ENCODE measurements around the gene SMCO4.
"Not testable (repeated sequence)": the region's sequence is repeated elsewhere in the genome, so short reads cannot be mapped to it uniquely, and the experiment has no call there.

The SMCO4 gene

GRCh38 chr11:93543292-93543977, at the start of gene SMCO4:
Gene SMCO4 (minus strand): TSS chr11:93543391. CDS start chr11:93479189, 64,202 bp downstream.
- DNase-seq: peak; percentile 59

- no peak for DNase-seq
These were observed 48.2 kb upstream of the SMCO4 start for GRCh38 chr11:93591247-93591898.

DNA sequence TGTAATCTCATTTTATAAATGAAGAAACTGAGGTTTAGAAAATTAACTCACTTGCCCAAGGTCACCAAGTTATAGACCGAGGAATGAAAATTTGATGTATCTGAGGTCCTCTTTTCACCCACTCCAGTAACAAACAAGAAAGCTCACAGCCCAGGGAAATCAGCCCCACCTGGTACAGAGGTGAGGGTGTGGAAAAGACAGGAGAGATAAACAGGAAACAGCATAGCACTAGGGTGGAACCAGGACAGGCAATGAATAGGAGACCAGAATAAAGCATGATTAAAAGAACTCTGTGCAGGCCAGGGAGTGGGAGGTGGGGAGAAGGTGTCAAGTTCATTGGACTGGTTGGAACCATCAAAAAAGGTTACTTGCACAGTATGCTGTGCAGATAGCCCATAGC, 46.2 kb upstream of the SMCO4 start:
- DNase-seq: no peak

GRCh38 chr11:93587858-93588581, 44.8 kb upstream of the SMCO4 start:
- no peak for DNase-seq

DNA sequence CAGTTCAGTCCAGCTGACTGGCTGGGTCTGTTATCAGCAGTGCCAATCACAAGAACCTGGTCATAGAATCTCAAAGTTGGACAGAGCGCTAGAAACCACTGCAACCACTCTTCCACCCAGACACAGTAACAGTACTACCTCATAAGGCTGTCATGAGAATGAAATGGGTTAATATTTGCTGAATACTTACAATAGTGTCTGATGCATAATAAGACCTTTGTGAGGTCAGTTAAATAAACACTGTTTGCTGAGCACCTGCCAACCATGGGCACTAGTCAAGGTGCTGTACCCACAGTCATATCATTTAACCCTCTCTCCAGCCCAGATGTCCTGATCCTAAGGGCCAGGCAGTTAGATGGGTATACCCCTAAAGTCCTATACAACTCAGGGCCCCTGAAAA, 44.2 kb upstream of the SMCO4 start:
- DNase-seq: not testable (repeated sequence)

DNA sequence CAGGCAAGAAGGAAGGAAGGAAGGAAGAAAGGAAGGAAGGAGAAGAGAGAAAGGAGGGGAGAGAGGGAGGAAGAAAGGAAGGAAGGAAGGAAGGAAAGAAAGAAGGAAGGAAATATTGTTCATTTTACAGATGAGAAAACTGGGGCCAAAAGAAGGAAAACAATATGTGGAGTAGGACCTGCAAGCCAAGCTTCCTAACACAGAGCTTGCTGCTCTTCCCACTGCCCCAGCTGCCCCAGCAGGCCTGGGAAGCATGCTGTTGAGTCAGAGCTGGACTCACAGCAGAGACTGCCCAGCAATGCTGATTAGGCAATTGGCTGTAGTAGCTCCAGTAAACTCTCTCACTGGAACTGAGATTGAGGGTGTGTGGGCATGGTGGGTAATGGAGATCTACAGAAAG, 42.6 kb upstream of the SMCO4 start:
- no peak for DNase-seq

- no peak for DNase-seq
These were observed 40.3 kb upstream of the SMCO4 start for GRCh38 chr11:93583490-93583889.

DNA sequence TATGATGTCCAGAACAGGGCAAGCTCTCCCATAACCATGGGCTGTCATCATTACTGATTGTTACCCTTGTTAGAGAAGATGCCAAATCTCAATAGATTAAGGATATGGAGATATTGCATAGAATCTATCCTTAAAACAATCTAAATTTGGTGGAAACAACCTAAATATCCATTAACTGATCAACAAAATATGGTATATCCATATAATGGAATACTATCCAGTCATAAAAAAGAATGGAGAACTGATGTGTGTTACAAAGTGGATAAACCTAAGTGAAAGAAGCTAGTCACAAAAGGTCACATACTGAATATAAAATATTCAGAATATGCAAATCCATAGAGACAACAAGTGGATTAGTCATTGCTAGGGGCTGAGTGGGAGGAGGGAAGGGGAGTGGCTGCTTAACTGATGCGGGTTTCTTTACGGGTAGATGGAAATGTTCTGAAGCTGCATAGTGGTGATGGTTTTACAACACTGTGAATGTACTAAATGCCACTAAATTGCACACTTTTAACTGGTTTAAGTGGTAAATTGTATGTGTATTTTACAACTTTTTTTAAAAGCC, 36.1 kb upstream of the SMCO4 start:
- DNase-seq: no peak

DNA sequence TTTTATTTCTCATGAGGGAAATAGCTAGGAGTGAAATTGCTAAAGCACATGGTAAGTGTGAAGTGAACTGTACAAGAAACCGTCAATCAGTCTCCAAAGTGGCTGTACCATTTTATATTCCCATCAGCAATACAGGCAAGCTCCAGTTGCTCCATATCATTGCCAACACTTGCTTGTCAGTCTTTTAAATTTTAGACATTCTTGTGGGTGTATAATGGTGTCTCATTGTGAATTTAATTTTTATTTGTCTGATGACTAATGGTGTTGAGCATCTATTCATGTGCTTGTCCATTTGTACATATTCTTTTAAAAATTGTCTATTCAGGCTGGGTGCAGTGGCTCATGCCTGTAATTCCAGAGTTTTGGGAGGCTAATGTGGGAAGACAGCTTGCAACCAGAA, 34.1 kb upstream of the SMCO4 start:
- DNase-seq: no peak

DNA sequence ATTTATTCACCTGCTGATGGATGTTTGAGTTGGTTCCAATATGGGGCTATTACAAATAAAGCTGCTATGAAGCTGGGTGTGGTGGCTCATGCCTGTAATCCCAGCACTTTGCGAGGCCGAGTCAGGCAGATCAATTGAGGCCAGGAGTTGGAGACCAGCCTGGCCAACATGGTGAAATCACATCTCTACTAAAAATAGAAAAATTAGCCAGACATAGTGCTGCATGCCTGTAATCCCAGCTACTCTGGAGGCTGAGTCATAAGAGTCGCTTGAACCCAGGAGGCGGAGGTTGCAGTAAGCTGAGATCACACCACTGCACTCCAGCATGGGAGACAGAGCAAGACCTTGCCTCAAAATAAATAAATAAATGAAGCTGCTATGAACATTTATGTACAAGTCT, 33.7 kb upstream of the SMCO4 start:
- DNase-seq: not testable (repeated sequence)

DNA sequence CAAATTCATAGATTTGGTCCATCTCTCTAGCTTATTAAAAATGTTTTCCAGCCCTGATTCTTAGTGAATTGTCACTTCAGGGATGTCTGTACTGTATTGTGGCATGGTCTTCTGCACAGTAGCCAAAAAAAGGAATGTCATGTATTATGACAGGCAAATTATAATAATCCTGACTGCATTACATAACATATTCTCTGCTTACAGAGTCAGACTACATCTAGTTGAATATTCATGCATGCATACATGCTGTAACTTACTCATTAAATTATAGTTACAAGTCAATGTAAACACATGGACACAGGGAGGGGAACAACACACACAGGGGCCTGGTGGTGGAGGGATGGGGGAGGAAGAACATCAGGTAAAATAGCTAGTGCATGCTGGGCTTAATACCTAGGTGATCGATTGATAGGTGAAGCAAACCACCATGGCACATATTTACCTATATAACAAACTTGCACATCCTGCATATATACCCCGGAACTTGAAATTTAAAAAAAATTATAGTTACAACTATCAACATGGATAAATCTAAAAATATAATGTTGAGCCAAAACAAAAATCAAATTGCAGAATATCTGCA, 31.5 kb upstream of the SMCO4 start:
- DNase-seq: no peak

DNA sequence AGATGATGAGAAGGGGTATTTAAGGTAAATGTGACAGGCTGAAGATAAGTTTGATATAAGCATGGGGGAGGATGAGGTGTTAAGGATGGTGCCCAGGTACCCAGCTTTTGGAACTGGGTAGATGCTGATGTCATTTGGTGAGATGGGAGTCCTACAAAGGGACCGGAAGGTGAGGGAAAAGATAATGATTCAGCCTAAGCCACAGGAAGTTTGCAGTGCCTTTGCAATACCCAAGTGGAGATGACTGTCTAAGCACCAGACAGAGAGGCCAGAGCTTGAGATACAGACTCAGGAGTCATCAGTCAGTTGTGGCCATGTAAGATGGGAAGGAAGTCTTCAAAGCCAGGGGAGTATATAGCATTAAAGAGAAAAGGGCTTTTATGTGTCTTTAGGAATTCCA, 30.0 kb upstream of the SMCO4 start:
- no peak for DNase-seq

GRCh38 chr11:93572621-93573020, 29.4 kb upstream of the SMCO4 start:
- no peak for DNase-seq

DNA sequence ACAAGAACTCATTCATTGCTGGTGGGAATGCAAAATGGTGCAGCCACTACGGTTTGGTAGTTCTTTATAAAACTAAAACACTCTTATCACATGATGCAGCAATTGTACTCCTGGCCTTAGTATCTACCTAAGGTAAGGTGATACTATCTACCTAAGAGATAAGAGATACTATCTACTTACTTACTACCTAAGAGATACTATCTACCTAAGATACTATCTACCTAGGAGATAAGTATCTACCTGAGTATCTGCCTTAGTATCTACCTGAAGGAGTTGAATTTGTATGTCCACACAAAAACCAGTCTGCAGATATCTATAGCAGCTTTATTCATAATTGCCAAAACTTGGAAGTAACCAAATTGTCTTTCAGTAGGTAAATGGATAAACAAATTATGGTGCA, 29.0 kb upstream of the SMCO4 start:
- no peak for DNase-seq

DNA sequence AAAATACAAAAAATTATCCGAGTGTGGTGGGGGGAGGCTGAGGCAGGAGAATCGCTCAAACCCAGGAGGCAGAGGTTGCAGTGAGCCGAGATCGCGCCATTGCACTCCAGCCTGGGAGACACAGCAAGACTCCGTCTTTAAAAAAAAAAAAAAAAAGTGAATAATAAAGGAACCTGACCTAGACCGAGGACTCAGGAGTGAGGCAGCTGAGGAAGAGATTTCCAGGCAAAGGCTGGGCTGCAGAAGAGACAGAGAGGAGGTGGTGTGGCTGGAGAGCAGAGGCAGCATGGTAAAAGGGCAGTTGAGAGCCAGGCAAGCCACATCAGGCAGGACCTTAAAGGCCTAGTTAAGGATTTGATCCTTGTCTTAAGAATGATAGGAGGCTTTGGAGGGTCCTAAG, 28.4 kb upstream of the SMCO4 start:
- no peak for DNase-seq

DNA sequence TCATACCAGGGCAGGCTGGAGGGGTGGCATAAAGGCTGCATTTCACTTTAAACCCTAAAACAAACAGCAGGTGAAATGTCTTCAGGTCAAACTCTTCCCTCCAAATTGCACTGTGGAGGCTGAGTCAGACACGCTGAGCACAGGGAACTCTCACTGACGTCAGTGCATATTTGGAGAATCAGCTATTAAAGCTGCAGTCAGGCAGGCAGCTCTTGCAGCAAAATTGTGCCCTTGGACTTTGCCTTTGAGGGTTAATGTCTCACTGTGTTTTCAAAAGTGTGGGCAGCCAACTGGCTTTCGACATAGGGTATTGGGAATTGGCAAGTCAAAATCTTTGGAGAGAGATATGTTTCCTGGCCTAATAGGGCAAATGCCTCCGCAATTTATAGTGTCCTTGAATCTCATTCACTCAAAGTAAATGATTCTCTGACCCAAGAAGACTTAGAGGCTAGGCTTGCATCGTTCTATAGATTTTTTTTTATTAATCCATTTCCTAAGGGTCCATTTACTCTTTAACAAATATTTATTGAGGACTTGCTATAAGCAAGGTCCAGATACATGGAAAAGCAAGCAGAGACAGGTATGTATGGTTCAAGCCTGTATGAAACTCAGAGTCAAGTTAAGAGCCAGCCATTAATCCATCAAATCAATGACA, 27.7 kb upstream of the SMCO4 start:
- DNase-seq: no peak

DNA sequence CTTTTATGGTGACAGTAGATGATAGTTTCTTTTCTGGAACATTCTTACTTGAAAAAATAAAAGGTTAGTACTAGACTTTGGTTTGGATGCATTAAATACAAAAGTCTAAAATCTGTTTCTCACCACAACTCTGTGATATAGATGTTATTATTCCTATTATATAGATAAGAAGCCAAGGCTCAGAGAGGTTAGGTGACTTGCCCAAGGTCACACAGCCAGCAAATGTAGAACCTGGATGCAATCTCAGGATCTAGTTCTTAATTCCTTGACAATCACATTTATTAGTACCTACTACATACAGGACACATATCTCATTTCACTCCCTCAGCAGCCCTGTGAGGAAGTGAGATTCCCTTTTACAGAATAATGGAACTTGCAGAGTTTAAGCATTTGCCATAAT, 26.3 kb upstream of the SMCO4 start:
- DNase-seq: no peak

- no peak for DNase-seq
These were observed 25.5 kb upstream of the SMCO4 start for GRCh38 chr11:93568726-93569125.

DNA sequence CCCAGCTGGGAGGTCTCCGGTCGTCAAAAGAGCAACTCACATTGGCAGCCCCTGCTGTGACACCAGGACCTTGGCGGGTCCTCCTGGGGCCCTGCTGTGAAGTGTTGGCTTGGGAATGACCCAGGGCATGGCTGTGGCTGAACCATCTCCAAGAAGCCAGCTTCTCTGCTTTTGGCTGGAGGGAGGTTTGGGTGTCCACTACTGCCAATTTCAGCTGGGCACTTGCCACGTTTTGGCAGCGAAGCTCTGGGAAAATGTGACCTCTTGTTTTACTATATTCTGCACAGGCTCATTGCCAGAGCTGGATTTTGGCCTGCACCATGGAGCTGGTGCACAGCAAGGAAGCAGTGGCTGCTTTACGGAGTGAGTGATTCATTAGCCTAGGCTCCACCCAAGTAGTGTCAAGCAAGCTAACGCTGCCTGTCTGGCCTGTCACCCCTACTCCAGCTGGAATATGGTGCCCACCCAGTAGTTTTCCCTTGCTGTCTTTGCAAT, 24.3 kb upstream of the SMCO4 start:
- DNase-seq: no peak

- DNase-seq: no peak
These were observed 21.7 kb upstream of the SMCO4 start for GRCh38 chr11:93564895-93565294.

GRCh38 chr11:93563857-93564256, 20.7 kb upstream of the SMCO4 start:
- no peak for DNase-seq

DNA sequence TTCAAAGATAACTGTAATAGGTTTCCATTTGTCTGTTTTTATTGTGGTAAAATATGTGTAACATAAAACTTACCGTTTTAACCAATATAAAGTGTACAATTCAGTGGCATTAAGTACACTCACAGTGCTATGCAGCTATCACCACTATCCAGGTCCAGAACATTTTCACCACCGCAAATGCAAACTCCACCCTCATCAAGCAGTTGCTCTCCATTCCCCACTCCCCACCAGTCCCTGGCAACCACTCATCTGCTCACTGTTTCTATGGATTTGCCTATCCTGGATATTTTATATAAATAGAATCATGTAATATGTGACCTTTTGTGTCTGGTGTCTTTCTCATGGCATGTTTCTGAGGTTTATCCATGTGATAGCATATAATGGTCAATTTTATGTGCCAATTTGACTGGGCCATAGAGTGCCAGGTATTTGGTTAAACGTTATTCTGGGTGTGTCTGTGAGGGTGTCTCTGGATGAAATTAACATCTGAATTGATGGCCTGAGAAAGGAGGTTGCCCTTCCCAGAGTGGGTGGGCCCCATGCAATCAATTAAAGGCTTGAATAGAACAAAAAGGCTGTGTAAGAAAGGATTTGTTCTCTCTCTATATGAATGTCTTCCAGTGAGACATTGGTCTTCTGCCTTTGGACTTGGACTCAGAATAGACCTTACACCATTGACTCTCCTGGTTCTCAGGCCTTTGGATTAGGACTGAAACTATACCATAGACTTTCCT, 17.2 kb upstream of the SMCO4 start:
- no peak for DNase-seq

Measured in activated CD4-positive, alpha-beta T cell treated with anti-CD3 and anti-CD28 coated beads, Interleukin-2, amount 50 U/mL, for 1 hour (primary cell).